CD14-positive monocyte (primary cell): ENCODE measurements around the gene CRIM1. TPM values are rescaled to one million over a fixed set of nuclear protein-coding genes. Genes with fewer than 3 reads are reported as not detected.

ENCODE experiments used
- DNase-seq, 3 donors: peaks; one replicate each; pipeline ENCODE4 v3.0.0-alpha.2; 2011 to 2022
- H2AFZ ChIP-seq: 2 replicates; pipeline ENCODE4 v1.6.0; 2012; ENCODE audit warnings: mild to moderate bottlenecking, low read depth, low read length, inconsistent platforms; ENCODE audit not compliant: insufficient read depth, poor library complexity, severe bottlenecking
- H3K27ac ChIP-seq, 2 donors: 1 replicate in 1 of 2; 2 replicates in 1 of 2; pipeline ENCODE4 v1.5.1; 2012 to 2013; ENCODE audit warnings: low read length in 2 of 2, control low read depth in 1 of 2, inconsistent platforms in 1 of 2, low read depth in 1 of 2, mild to moderate bottlenecking in 1 of 2
- H3K27me3 ChIP-seq, 2 donors: one replicate each; pipeline versions ENCODE4 v1.6.0 to v1.6.1; 2011 to 2013; ENCODE audit warnings: low read length in 2 of 2; ENCODE audit not compliant: control insufficient read depth in 2 of 2, insufficient read depth in 2 of 2
- H3K36me3 ChIP-seq, 2 donors: replicated peaks in 1 of 2; 1 replicate in 1 of 2; 2 replicates in 1 of 2; pipeline versions ENCODE4 v1.5.1 to v1.6.1; 2012 to 2013; ENCODE audit warnings: low read length in 2 of 2, control low read depth in 1 of 2, inconsistent platforms in 1 of 2, mild to moderate bottlenecking in 1 of 2; ENCODE audit not compliant: insufficient read depth in 2 of 2, control insufficient read depth in 1 of 2
- H3K4me1 ChIP-seq, 2 donors: 1 replicate in 1 of 2; 2 replicates in 1 of 2; pipeline versions ENCODE4 v1.5.1 to v1.6.1; 2012 to 2013; ENCODE audit warnings: low read length in 2 of 2, control low read depth in 1 of 2, inconsistent platforms in 1 of 2, mild to moderate bottlenecking in 1 of 2, moderate library complexity in 1 of 2; ENCODE audit not compliant: insufficient read depth in 2 of 2, control insufficient read depth in 1 of 2
- H3K4me2 ChIP-seq: replicated peaks from 2 replicates; pipeline ENCODE3; 2012; ENCODE audit warnings: low read length, moderate library complexity, mild to moderate bottlenecking; ENCODE audit not compliant: poor library complexity, severe bottlenecking; ENCODE audit errors: extremely low read depth
- H3K4me3 ChIP-seq, 3 experiments: fragments of 200-600 bp in 1 of 3; sonication (generic) in 1 of 3; replicated peaks in 1 of 3; 1 replicate in 2 of 3; 2 replicates in 1 of 3; pipeline ENCODE4 v1.5.1; 2011 to 2013; ENCODE audit warnings: low read length in 3 of 3, mild to moderate bottlenecking in 3 of 3, control low read depth in 2 of 3, low read depth in 2 of 3, inconsistent platforms in 1 of 3, moderate library complexity in 1 of 3
- H3K79me2 ChIP-seq: 2 replicates; pipeline ENCODE4 v1.6.0; 2012; ENCODE audit warnings: mild to moderate bottlenecking, control low read depth, inconsistent platforms, low read length, moderate library complexity; ENCODE audit not compliant: insufficient read depth
- H3K9ac ChIP-seq: 2 replicates; pipeline ENCODE4 v1.6.0; 2017; ENCODE audit warnings: low read length, mild to moderate bottlenecking; ENCODE audit not compliant: insufficient read depth, poor library complexity, severe bottlenecking
- H3K9me3 ChIP-seq, 2 donors: replicated peaks in 1 of 2; 1 replicate in 1 of 2; 2 replicates in 1 of 2; pipeline versions ENCODE4 v1.5.1 to v1.6.1; 2012 to 2013; ENCODE audit warnings: low read length in 2 of 2, control low read depth in 1 of 2; ENCODE audit not compliant: control insufficient read depth in 1 of 2, insufficient read depth in 1 of 2
- H4K20me1 ChIP-seq: 2 replicates; pipeline ENCODE4 v1.6.0; 2012; ENCODE audit warnings: mild to moderate bottlenecking, low read length, control low read depth, moderate library complexity; ENCODE audit not compliant: insufficient read depth
- H3K27ac Mint-ChIP-seq, 7 donors: one replicate each; pipeline ENCODE4 v1.8.0; 2020; ENCODE audit warnings: mild to moderate bottlenecking in 7 of 7, mixed read lengths in 7 of 7, moderate library complexity in 6 of 7, inconsistent platforms in 2 of 7
- H3K27me3 Mint-ChIP-seq, 3 donors: one replicate each; pipeline ENCODE4 v1.8.0; 2021 to 2022; ENCODE audit warnings: low read depth in 3 of 3, mild to moderate bottlenecking in 3 of 3, mixed read lengths in 3 of 3, moderate library complexity in 3 of 3, inconsistent platforms in 1 of 3
- H3K36me3 Mint-ChIP-seq, 2 donors: one replicate each; pipeline ENCODE4 v1.8.0; 2020; ENCODE audit warnings: mixed read lengths in 2 of 2, inconsistent platforms in 1 of 2, mild to moderate bottlenecking in 1 of 2
- H3K4me1 Mint-ChIP-seq: one replicate; pipeline ENCODE4 v1.8.0; 2020; ENCODE audit warnings: mild to moderate bottlenecking, mixed read lengths
- H3K4me3 Mint-ChIP-seq, 2 donors: one replicate each; pipeline ENCODE4 v1.8.0; 2020; ENCODE audit warnings: mild to moderate bottlenecking in 2 of 2, mixed read lengths in 2 of 2, moderate library complexity in 1 of 2
- H3K9me3 Mint-ChIP-seq, 7 donors: one replicate each; pipeline ENCODE4 v1.8.0; 2020 to 2022; ENCODE audit warnings: mixed read lengths in 7 of 7, mild to moderate bottlenecking in 6 of 7, moderate library complexity in 6 of 7, inconsistent platforms in 2 of 7
- WGBS: methylation state at CpG from one replicate; pipeline ENCODE4 v1.1.5; 2013; ENCODE audit warnings: missing lambda C conversion rate; ENCODE audit not compliant: insufficient coverage; 5-methylcytosine and 5-hydroxymethylcytosine counted together
- intact Hi-C, 2 donors: fragments of 100-400 bp; cut with micrococcal nuclease; formaldehyde crosslinking; loops; one replicate each; pipeline versions ENCODE4 v1.15.0 to v1.15.1; 2023
- polyA plus RNA-seq, 3 donors: library from polyadenylated mRNA; depleted of rRNA in 1 of 3; unstranded in 2 of 3; stranded (reverse) in 1 of 3; fragments of 300-500 nt in 2 of 3; fragments of >200 nt in 1 of 3; fragmentation: Illumina TruSeq in 2 of 3; gene quantifications; 1 replicate in 2 of 3; 2 replicates in 1 of 3; pipeline ENCODE4 v1.2.3, GENCODE V29; 2012 to 2021
- TF ChIP-seq, protein P1 (sequence below): fragments of 200-600 bp; IDR thresholded peaks from one replicate; pipeline ENCODE4 v1.8.0; 2022; ENCODE audit warnings: antibody characterized with exemption, mild to moderate bottlenecking

Gene CRIM1
- polyA plus RNA-seq, 3 donors: 0.08 to 0.27 TPM; not detected in 1

DNA sequence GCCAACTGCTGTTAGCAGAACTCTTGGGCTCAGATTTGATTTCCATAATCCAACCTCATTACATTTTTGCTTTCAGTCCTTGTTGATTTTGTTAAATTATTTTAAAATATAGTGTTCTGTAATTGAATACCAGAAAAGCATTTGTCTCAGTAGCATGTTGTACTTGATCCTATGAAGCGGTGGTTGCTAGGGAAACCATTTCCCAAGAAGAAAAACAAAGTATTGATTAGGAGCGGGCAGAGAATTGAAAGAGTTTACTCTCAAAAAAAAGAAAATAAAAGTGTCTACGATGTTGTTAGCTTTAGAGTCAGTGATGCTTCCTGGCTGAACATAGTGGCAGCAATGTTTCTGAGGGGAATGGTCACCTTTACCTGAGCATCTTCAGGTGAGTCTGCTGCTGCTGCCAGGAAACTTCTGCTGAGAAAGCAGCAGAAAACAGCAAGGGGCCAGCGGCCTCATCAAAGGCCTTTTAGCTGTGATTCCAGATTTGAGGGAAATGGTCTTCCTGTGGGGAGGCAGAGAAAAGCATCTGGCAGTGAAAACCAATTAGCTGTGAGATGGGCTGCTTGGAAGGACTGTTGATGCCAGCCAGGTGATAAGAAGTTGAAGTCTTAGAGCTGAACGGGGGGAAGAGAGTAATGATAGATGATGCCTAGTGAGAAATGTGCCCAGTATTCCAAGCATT is 37.1 kb downstream of the CRIM1 start:
- no peaks in the 10 kb centered on the region for H3K79me2 ChIP-seq
- H3K27me3 ChIP-seq: peaks cover 0 to 2% of the 10 kb centered on the region in 2 donors
- Mint-ChIP-seq H3K27ac (no peak overlapping the region), H3K27me3 (peaks cover 0 to 2% (median 0%) of the 10 kb centered on the region in 3 donors), H3K36me3 (no peaks in the 10 kb centered on the region), H3K4me3 (no peak overlapping the region), H3K4me1 (peaks cover 3% of the 10 kb centered on the region), H3K9me3 (peaks cover 0 to 1% (median 0%) of the 10 kb centered on the region in 7 donors)
- no peaks in the 10 kb centered on the region for H3K36me3 ChIP-seq
- H2AFZ ChIP-seq: no peak overlapping the region
- no peak overlapping the region for H3K27ac ChIP-seq
- H3K4me3 ChIP-seq: no peak overlapping the region
- no peak overlapping the region for H3K4me2 ChIP-seq
- intact Hi-C loops: no loop called here
- no peak for DNase-seq
- WGBS: 100% methylated on average over 4 of the region's 5 CpGs
- TF ChIP-seq, protein P1, sequence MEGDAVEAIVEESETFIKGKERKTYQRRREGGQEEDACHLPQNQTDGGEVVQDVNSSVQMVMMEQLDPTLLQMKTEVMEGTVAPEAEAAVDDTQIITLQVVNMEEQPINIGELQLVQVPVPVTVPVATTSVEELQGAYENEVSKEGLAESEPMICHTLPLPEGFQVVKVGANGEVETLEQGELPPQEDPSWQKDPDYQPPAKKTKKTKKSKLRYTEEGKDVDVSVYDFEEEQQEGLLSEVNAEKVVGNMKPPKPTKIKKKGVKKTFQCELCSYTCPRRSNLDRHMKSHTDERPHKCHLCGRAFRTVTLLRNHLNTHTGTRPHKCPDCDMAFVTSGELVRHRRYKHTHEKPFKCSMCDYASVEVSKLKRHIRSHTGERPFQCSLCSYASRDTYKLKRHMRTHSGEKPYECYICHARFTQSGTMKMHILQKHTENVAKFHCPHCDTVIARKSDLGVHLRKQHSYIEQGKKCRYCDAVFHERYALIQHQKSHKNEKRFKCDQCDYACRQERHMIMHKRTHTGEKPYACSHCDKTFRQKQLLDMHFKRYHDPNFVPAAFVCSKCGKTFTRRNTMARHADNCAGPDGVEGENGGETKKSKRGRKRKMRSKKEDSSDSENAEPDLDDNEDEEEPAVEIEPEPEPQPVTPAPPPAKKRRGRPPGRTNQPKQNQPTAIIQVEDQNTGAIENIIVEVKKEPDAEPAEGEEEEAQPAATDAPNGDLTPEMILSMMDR: no peak
- no peaks in the 10 kb centered on the region for H3K4me1 ChIP-seq
- H3K9me3 ChIP-seq: no peaks in the 10 kb centered on the region
- H3K9ac ChIP-seq: no peak overlapping the region
- H4K20me1 ChIP-seq: no peaks in the 10 kb centered on the region

DNA sequence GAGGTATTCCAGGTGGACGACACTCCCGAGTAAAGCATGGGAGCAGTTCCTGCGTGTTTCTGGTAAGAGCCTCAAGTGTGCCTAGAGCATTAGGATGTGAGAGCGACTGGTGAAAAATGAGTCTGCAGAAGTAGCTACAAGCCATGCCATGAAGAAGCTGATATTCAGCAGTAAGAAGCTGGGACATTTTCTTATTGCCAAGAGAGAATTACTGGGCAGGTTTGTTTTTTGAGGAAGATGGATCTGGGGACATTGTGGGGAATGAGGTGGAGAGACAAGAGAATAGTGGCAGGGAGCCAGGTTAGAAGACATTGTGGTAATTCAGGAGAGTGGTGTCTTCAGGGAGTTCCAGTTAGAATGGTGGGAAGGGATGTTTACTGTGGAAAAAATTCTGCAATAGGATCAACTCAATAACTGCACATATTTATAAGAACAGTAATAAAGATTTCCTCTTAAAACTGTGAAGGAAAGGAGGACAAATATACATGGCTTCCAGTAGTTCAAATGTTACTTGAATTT is 38.2 kb downstream of the CRIM1 start:
- Histone ChIP-seq H3K27me3 (no peaks in the 10 kb centered on the region), H3K36me3 (no peaks in the 10 kb centered on the region), H3K9me3 (no peaks in the 10 kb centered on the region), H4K20me1 (no peaks in the 10 kb centered on the region), H3K4me1 (no peaks in the 10 kb centered on the region), H3K4me2 (no peak overlapping the region), H3K27ac (no peak overlapping the region), H3K79me2 (no peaks in the 10 kb centered on the region), H3K9ac (no peak overlapping the region), H2AFZ (no peak overlapping the region), H3K4me3 (no peak overlapping the region)
- no peak overlapping the region for H3K4me3 Mint-ChIP-seq
- DNase-seq: no peak
- intact Hi-C loops: no loop called here
- WGBS: 97% methylated on average over 4 of the region's 4 CpGs
- no peaks in the 10 kb centered on the region for H3K36me3 Mint-ChIP-seq
- H3K4me1 Mint-ChIP-seq: no peaks in the 10 kb centered on the region
- peaks cover 0 to 2% (median 0%) of the 10 kb centered on the region in 3 donors for H3K27me3 Mint-ChIP-seq
- H3K27ac Mint-ChIP-seq: no peak overlapping the region
- TF ChIP-seq, protein P1: no peak
- no peaks in the 10 kb centered on the region for H3K9me3 Mint-ChIP-seq
